K562 (cell line): ENCODE results near the gene ATP2A3.

Experiments used
- NFE2 ChIP-seq: IDR thresholded peaks from 2 replicates; pipeline ENCODE4 v1.6.1; 2014; ENCODE audit warnings: antibody characterized with exemption, low read depth
- POLR2A ChIP-seq: fragments of 450-650 bp; conservative IDR thresholded peaks from 2 replicates; pipeline ENCODE4 v1.6.1; 2016
- RAD51 ChIP-seq: fragments of 450-650 bp; IDR thresholded peaks from 2 replicates; pipeline ENCODE4 v1.7.1; 2016; ENCODE audit warnings: low read depth, mild to moderate bottlenecking, borderline replicate concordance
- SMARCA5 ChIP-seq: fragments of 450-650 bp; IDR thresholded peaks from 2 replicates; pipeline ENCODE4 v1.6.1; 2016
- SP2 ChIP-seq: IDR thresholded peaks from 2 replicates; pipeline ENCODE4 v1.6.1; 2011; ENCODE audit warnings: mild to moderate bottlenecking, low read depth, low read length, moderate library complexity; ENCODE audit not compliant: poor library complexity, severe bottlenecking; ENCODE audit errors: extremely low read depth
- TFAP4 ChIP-seq: sonication (generic); formaldehyde crosslinking; IDR thresholded peaks from 2 replicates; pipeline ENCODE4 v1.8.0; 2022; ENCODE audit warnings: missing genetic modification reagents, mild to moderate bottlenecking, moderate library complexity, borderline replicate concordance
- TSHZ1 ChIP-seq: fragments of 250-450 bp; sonication (Bioruptor Pico); IDR thresholded peaks from 2 replicates; pipeline ENCODE4 v1.4.0; 2020; ENCODE audit warnings: mild to moderate bottlenecking, moderate library complexity
- ZFPM2 ChIP-seq: fragments of 250-450 bp; sonication (Bioruptor Pico); IDR thresholded peaks from 2 replicates; pipeline ENCODE4 v1.5.1; 2022; ENCODE audit warnings: mild to moderate bottlenecking
- ZNF133 ChIP-seq: fragments of 250-450 bp; sonication (Bioruptor Pico); IDR thresholded peaks from 2 replicates; pipeline ENCODE4 v1.4.0; 2020; ENCODE audit warnings: mild to moderate bottlenecking

DNA sequence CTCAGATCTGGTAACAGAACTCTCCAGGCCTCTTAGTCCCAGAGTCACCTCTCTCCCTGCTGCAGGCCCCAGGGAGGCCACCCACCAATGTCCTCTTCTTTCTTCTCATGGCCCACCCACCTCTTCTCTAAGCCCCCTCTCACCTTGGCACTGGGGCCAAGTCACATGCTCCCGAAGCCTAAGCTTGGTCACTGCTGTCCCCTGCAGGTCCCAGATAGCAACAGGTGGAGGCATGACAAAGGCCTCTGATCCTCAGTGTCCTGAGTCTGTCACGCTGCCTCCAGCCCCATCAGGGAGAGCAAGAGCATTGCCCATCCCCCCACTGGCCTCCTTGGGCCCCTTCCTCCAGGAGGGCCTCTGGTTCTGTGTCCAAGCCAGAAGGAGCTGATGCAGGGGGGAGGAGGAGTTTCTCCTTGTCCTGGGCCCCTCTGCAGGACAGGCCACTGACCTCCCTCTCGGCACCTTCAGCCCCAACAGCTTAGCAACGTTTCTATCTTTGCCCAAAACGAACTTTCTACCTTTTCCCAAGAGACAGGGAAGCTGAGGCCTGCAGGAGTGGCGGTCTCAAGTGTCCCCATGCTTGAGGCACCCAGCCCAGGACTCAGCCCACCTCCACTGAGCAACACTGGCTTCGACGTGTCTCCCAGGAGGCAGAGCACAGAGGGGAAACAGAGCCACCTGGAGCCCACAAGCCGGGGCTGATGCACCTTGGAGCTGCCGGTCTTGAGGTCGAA lies 56.6 kb downstream of the ATP2A3 start:
- TF ChIP-seq NFE2 (no peak), TFAP4 (no peak; the same call in 1 of the 2 replicates), SP2 (no peak), RAD51 (peak; percentile 68), ZFPM2 (CRISPR knock-in tag) (no peak), TSHZ1 (CRISPR knock-in tag) (no peak), ZNF133 (CRISPR knock-in tag) (no peak), POLR2A (no peak), SMARCA5 (no peak)
